Neural cell (in vitro differentiated cells): ENCODE data around the gene STYK1. TPM values are rescaled to one million over a fixed set of nuclear protein-coding genes. Genes with fewer than 3 reads are reported as not detected.

Experiments
- H2AFZ ChIP-seq: fragments of 200-600, 300-800 bp; sonication (generic), shearing (Covaris generic); 2 replicates; pipeline ENCODE4 v1.6.0; 2014; ENCODE audit warnings: low read depth, mild to moderate bottlenecking, antibody characterized with exemption, low read length, moderate library complexity
- H3F3A ChIP-seq: fragments of 200-600 bp; shearing (Covaris generic); 2 replicates; pipeline ENCODE4 v1.6.1; 2016; ENCODE audit warnings: mild to moderate bottlenecking, moderate library complexity, mixed read lengths, antibody characterized with exemption, low read length; ENCODE audit not compliant: insufficient read depth, poor library complexity, severe bottlenecking
- H3K27ac ChIP-seq: fragments of 200-600, 300-800 bp; sonication (generic), shearing (Covaris generic); 2 replicates; pipeline ENCODE4 v1.5.1; 2014; ENCODE audit warnings: mild to moderate bottlenecking, low read length, moderate library complexity
- H3K27me3 ChIP-seq: fragments of 300-800, 200-600 bp; sonication (generic), shearing (Covaris generic); 2 replicates; pipeline ENCODE4 v1.6.0; 2014; ENCODE audit warnings: mild to moderate bottlenecking, low read depth, low read length, moderate library complexity; ENCODE audit not compliant: insufficient read depth
- H3K36me3 ChIP-seq: fragments of 300-800, 200-600 bp; sonication (generic), shearing (Covaris generic); 2 replicates; pipeline ENCODE4 v1.5.1; 2014; ENCODE audit warnings: mild to moderate bottlenecking, antibody characterized with exemption, low read length, moderate library complexity; ENCODE audit not compliant: insufficient read depth
- H3K4me2 ChIP-seq: fragments of 300-800, 200-600 bp; sonication (generic), shearing (Covaris generic); 2 replicates; pipeline ENCODE4 v1.6.0; 2014; ENCODE audit warnings: mild to moderate bottlenecking, low read length
- H3K4me3 ChIP-seq: fragments of 300-800, 200-600 bp; sonication (generic), shearing (Covaris generic); 2 replicates; pipeline ENCODE4 v1.5.1; 2014; ENCODE audit warnings: mild to moderate bottlenecking, low read length, moderate library complexity
- H3K79me2 ChIP-seq: fragments of 200-600 bp; shearing (Covaris generic); replicated peaks from 2 replicates; pipeline ENCODE4 v1.6.0; 2014; ENCODE audit warnings: mild to moderate bottlenecking, low read length, moderate library complexity; ENCODE audit not compliant: insufficient read depth
- H3K9ac ChIP-seq: fragments of 300-800, 200-600 bp; sonication (generic), shearing (Covaris generic); 2 replicates; pipeline ENCODE4 v1.6.1; 2016; ENCODE audit warnings: mild to moderate bottlenecking, low read length, mixed read lengths
- H3K9me2 ChIP-seq: fragments of 200-600 bp; shearing (Covaris generic); 2 replicates; pipeline ENCODE4 v1.6.1; 2016; ENCODE audit warnings: mild to moderate bottlenecking, low read length, mixed read lengths; ENCODE audit not compliant: insufficient read depth
- H3K9me3 ChIP-seq: fragments of 200-600, 300-800 bp; sonication (generic), shearing (Covaris generic); 2 replicates; pipeline ENCODE4 v1.6.1; 2016; ENCODE audit warnings: mild to moderate bottlenecking, mixed run types, low read length, moderate library complexity, mixed read lengths
- H4K20me1 ChIP-seq: fragments of 200-600 bp; shearing (Covaris generic); 2 replicates; pipeline ENCODE4 v1.6.1; 2016; ENCODE audit warnings: mild to moderate bottlenecking, mixed run types; ENCODE audit not compliant: insufficient read depth
- CTCF ChIP-seq: fragments of 450-650 bp; IDR thresholded peaks from 2 replicates; pipeline ENCODE4 v1.5.1; 2014; ENCODE audit warnings: antibody characterized with exemption, mild to moderate bottlenecking, moderate library complexity; ENCODE audit not compliant: poor library complexity, severe bottlenecking
- EP300 ChIP-seq: fragments of 450-650 bp; conservative IDR thresholded peaks from 2 replicates; pipeline ENCODE4 v1.6.1; 2014; ENCODE audit warnings: antibody characterized with exemption, mild to moderate bottlenecking, moderate library complexity; ENCODE audit not compliant: poor library complexity, severe bottlenecking
- EZH2 ChIP-seq: fragments of 200-600, 300-800 bp; shearing (Covaris generic), sonication (generic); IDR thresholded peaks from 2 replicates; pipeline ENCODE4 v1.6.1; 2014; ENCODE audit warnings: antibody characterized with exemption, low read length, borderline replicate concordance, mild to moderate bottlenecking; ENCODE audit not compliant: insufficient read depth, poor library complexity, severe bottlenecking
- MXI1 ChIP-seq: fragments of 450-650 bp; conservative IDR thresholded peaks from 2 replicates; pipeline ENCODE4 v1.6.1; 2014; ENCODE audit warnings: antibody characterized with exemption, mild to moderate bottlenecking; ENCODE audit not compliant: poor library complexity, severe bottlenecking
- POLR2AphosphoS5 ChIP-seq: IDR thresholded peaks from 2 replicates; pipeline ENCODE4 v1.6.1; 2012
- RAD21 ChIP-seq: fragments of 450-650 bp; conservative IDR thresholded peaks from 2 replicates; pipeline ENCODE4 v1.6.1; 2014; ENCODE audit warnings: antibody characterized with exemption, mild to moderate bottlenecking, moderate library complexity
- REST ChIP-seq: IDR thresholded peaks from 2 replicates; pipeline ENCODE4 v1.6.1; 2012; ENCODE audit warnings: borderline replicate concordance
- SMC3 ChIP-seq: fragments of 450-650 bp; conservative IDR thresholded peaks from 2 replicates; pipeline ENCODE4 v1.6.1; 2014; ENCODE audit warnings: antibody characterized with exemption, mild to moderate bottlenecking, moderate library complexity; ENCODE audit not compliant: poor library complexity
- TAF1 ChIP-seq: IDR thresholded peaks from 2 replicates; pipeline ENCODE4 v1.6.1; 2012; ENCODE audit warnings: low read depth
- polyA plus RNA-seq: library from polyadenylated mRNA; depleted of rRNA; stranded (reverse); fragments of >200 nt; gene quantifications from 2 replicates; pipeline ENCODE4 v1.2.3, GENCODE V29; 2014

STYK1 gene
- polyA plus RNA-seq, 1 donor from 2014 or later = 0.24 TPM

- no peaks in the 10 kb centered on the region for H3F3A ChIP-seq
- H2AFZ ChIP-seq = no peak overlapping the region
- H3K9me3 ChIP-seq = no peaks in the 10 kb centered on the region
- H3K9me2 ChIP-seq = no peaks in the 10 kb centered on the region
- H3K27me3 ChIP-seq = no peaks in the 10 kb centered on the region
- no peaks in the 10 kb centered on the region for H3K79me2 ChIP-seq
- no peaks in the 10 kb centered on the region for H4K20me1 ChIP-seq
- no peak overlapping the region for H3K4me2 ChIP-seq
- H3K27ac ChIP-seq = no peak overlapping the region
- H3K4me3 ChIP-seq = no peak overlapping the region
- no peak overlapping the region for H3K9ac ChIP-seq
- TF ChIP-seq SMC3 (no peak), TAF1 (no peak), MXI1 (no peak), EZH2 (no peak), RAD21 (no peak), POLR2AphosphoS5 (no peak), CTCF (no peak), EP300 (no peak), REST (no peak)
- H3K36me3 ChIP-seq = no peaks in the 10 kb centered on the region
These were observed 38.5 kb downstream of the STYK1 start for GRCh38 chr12:10635306-10635705.

GRCh38 chr12:10634427-10634826 is 39.4 kb downstream of the STYK1 start:
- no peak overlapping the region for H2AFZ ChIP-seq
- no peak overlapping the region for H3K4me2 ChIP-seq

More at GRCh38 chr12:10634427-10634826, 39.4 kb downstream of the STYK1 start:
- H3K9me2 ChIP-seq = no peaks in the 10 kb centered on the region
- no peaks in the 10 kb centered on the region for H4K20me1 ChIP-seq
- TF ChIP-seq MXI1 (no peak), POLR2AphosphoS5 (no peak), TAF1 (no peak), REST (no peak), EZH2 (no peak), SMC3 (no peak), EP300 (no peak), CTCF (no peak), RAD21 (no peak)
- H3K79me2 ChIP-seq = no peaks in the 10 kb centered on the region
- H3F3A ChIP-seq = no peaks in the 10 kb centered on the region
- H3K9me3 ChIP-seq = no peaks in the 10 kb centered on the region
- no peak overlapping the region for H3K9ac ChIP-seq
- no peak overlapping the region for H3K4me3 ChIP-seq
- no peaks in the 10 kb centered on the region for H3K27me3 ChIP-seq
- no peak overlapping the region for H3K27ac ChIP-seq
- no peaks in the 10 kb centered on the region for H3K36me3 ChIP-seq
